Measurements from ENCODE around the gene LHFPL4. TPM values are rescaled to one million over a fixed set of nuclear protein-coding genes. Genes with fewer than 3 reads are reported as not detected.
"Not testable (repeated sequence)": the region's sequence is repeated elsewhere in the genome, so short reads cannot be mapped to it uniquely, and the experiment has no call there.

The LHFPL4 gene
- total RNA-seq, 1 experiment from 2014 or later, result not detected

GRCh38 chr3:9565316-9565715, 11.7 kb upstream of the LHFPL4 start:
- Histone ChIP-seq H3K4me2 (no peak overlapping the region), H3F3A (ENCODE audit: insufficient read depth, low read depth) (no peaks in the 10 kb centered on the region), H3K36me3 (ENCODE audit: low read depth) (no peaks in the 10 kb centered on the region), H3K27ac (no peak overlapping the region), H4K20me1 (ENCODE audit: insufficient read depth) (no peaks in the 10 kb centered on the region), H3K27me3 (ENCODE audit: insufficient read depth, low read depth) (peaks cover 50% of the 10 kb centered on the region), H3K4me3 (no peak overlapping the region), H2AFZ (no peak overlapping the region), H3K9me3 (ENCODE audit: insufficient read depth, low read depth) (peaks cover 5% of the 10 kb centered on the region; the same call in 1 of the 2 replicates), H3K9me2 (ENCODE audit: insufficient read depth) (no peaks in the 10 kb centered on the region), H3K4me1 (replicated peaks; ENCODE audit: insufficient read depth) (no peaks in the 10 kb centered on the region), H3K79me2 (ENCODE audit: low read depth) (no peaks in the 10 kb centered on the region)
- ChIA-PET POLR2A (ENCODE audit: unreplicated experiment) (no interaction called here), CTCF (no interaction called here)
- no TSS peak for BruUV-seq (replicated peaks)
- intact Hi-C loops (cut with micrococcal nuclease; ENCODE audit: unreplicated experiment), result no loop called here
- TF ChIP-seq EZH2 (IDR thresholded peaks at IDR 0.05; ENCODE audit: low read depth) (no peak), CTCF (conservative IDR thresholded peaks at IDR 0.05) (no peak)
- DNase-seq, result no peak

GRCh38 chr3:9563851-9564250, 10.2 kb upstream of the LHFPL4 start:
- Histone ChIP-seq H3K27me3 (ENCODE audit: insufficient read depth, low read depth) (peaks cover 53% of the 10 kb centered on the region), H3K79me2 (ENCODE audit: low read depth) (no peaks in the 10 kb centered on the region), H3K4me1 (replicated peaks; ENCODE audit: insufficient read depth) (no peaks in the 10 kb centered on the region), H3K27ac (no peak overlapping the region), H3F3A (ENCODE audit: insufficient read depth, low read depth) (no peaks in the 10 kb centered on the region), H4K20me1 (ENCODE audit: insufficient read depth) (no peaks in the 10 kb centered on the region), H3K36me3 (ENCODE audit: low read depth) (no peaks in the 10 kb centered on the region), H3K9me2 (ENCODE audit: insufficient read depth) (no peaks in the 10 kb centered on the region), H3K4me3 (no peak overlapping the region), H3K9me3 (ENCODE audit: insufficient read depth, low read depth) (peaks cover 5% of the 10 kb centered on the region; the same call in 1 of the 2 replicates), H3K4me2 (no peak overlapping the region), H2AFZ (no peak overlapping the region)
- no TSS peak for BruUV-seq (replicated peaks)
- CTCF ChIA-PET, result no interaction called here
- TF ChIP-seq CTCF (conservative IDR thresholded peaks at IDR 0.05) (no peak), EZH2 (IDR thresholded peaks at IDR 0.05; ENCODE audit: low read depth) (no peak)
- no peak for DNase-seq
- POLR2A ChIA-PET (ENCODE audit: unreplicated experiment), result interaction anchor here (0.6 kb wide), 1 partner anchor 224 kb away, joined by 3 read pairs; no protein-coding TSS in a partner anchor
- intact Hi-C loops (cut with micrococcal nuclease; ENCODE audit: unreplicated experiment), result no loop called here

- H3F3A ChIP-seq (ENCODE audit: insufficient read depth, low read depth); H3K79me2 ChIP-seq (ENCODE audit: low read depth); CTCF ChIA-PET; H3K36me3 ChIP-seq (ENCODE audit: low read depth); H3K4me2 ChIP-seq; intact Hi-C loops (cut with micrococcal nuclease; ENCODE audit: unreplicated experiment); H3K4me1 ChIP-seq (replicated peaks; ENCODE audit: insufficient read depth); H2AFZ ChIP-seq; H3K4me3 ChIP-seq; H3K9me2 ChIP-seq (ENCODE audit: insufficient read depth); DNase-seq; H3K9me3 ChIP-seq (ENCODE audit: insufficient read depth, low read depth); H3K27ac ChIP-seq; POLR2A ChIA-PET (ENCODE audit: unreplicated experiment); BruUV-seq (replicated peaks); H4K20me1 ChIP-seq (ENCODE audit: insufficient read depth): not testable (repeated sequence)
- peaks cover 79% of the 10 kb centered on the region for H3K27me3 ChIP-seq (ENCODE audit: insufficient read depth, low read depth)
Measured at GRCh38 chr3:9560056-9560455, 6.4 kb upstream of the LHFPL4 start.

DNA sequence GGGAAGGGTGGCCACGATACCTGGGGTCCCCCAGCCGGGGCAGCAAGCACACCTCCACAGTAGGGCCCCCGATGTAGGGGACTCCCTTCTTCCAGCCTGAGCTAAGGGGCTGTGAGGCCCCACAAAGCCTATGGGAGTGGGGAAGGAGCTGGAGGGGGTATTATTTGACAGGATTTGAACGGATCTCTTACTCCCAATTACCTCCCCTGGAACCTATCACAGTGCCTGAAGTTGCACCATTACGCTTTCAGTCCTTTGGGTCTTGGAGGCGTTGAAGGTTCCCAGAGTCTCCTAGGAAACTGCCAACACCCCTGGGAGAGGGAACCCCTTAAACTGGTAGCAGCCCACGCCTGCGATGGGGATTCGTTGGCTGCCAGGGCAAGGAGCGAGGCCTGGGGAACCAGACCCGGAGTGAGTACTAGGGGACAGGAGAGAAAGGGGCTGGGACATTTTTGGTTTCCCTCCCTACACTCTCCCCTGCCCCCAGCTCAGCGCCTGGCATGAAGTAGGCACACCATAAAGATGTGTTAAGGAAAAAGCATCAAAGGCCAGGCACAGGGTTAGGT, 409 bp upstream of the LHFPL4 start:
- no peak overlapping the region for H3K27ac ChIP-seq
- intact Hi-C loops (cut with micrococcal nuclease; ENCODE audit: unreplicated experiment), result no loop called here
- no peaks in the 10 kb centered on the region for H3K79me2 ChIP-seq (ENCODE audit: low read depth)
- H4K20me1 ChIP-seq (ENCODE audit: insufficient read depth), result no peaks in the 10 kb centered on the region
- H2AFZ ChIP-seq, result no peak overlapping the region
- no peaks in the 10 kb centered on the region for H3K4me1 ChIP-seq (replicated peaks; ENCODE audit: insufficient read depth)
- no peak for DNase-seq
- POLR2A ChIA-PET (ENCODE audit: unreplicated experiment), result no interaction called here
- CTCF ChIA-PET, result no interaction called here
- no peak overlapping the region for H3K4me3 ChIP-seq
- H3K4me2 ChIP-seq, result no peak overlapping the region
- peaks cover 65% of the 10 kb centered on the region for H3K27me3 ChIP-seq (ENCODE audit: insufficient read depth, low read depth)
- H3K9me2 ChIP-seq (ENCODE audit: insufficient read depth), result no peaks in the 10 kb centered on the region
- no peaks in the 10 kb centered on the region for H3K36me3 ChIP-seq (ENCODE audit: low read depth)
- no TSS peak for BruUV-seq (replicated peaks)
- H3F3A ChIP-seq (ENCODE audit: insufficient read depth, low read depth), result no peaks in the 10 kb centered on the region
- no peaks in the 10 kb centered on the region for H3K9me3 ChIP-seq (ENCODE audit: insufficient read depth, low read depth)
- TF ChIP-seq EZH2 (IDR thresholded peaks at IDR 0.05; ENCODE audit: low read depth) (no peak), CTCF (conservative IDR thresholded peaks at IDR 0.05) (no peak)

Measured in PC-9 (cell line).